Measurements from ENCODE around the gene KCNG3. TPM values are rescaled to one million over a fixed set of nuclear protein-coding genes. Genes with fewer than 3 reads are reported as not detected.

KCNG3 gene
- total RNA-seq, 1 experiment from 2014 or later: 1.5 TPM

- intact Hi-C loops (cut with micrococcal nuclease): no loop called here
- Histone ChIP-seq H3K9me3 (ENCODE audit: control insufficient read depth in 1 of 2, insufficient read depth in 1 of 2, low read depth in 1 of 2, low read length in 2 of 2) (no peaks in the 10 kb centered on the region), H3K9ac (ENCODE audit: low read length) (no peak overlapping the region), H2AFZ (ENCODE audit: low read depth, low read length, poor library complexity, severe bottlenecking) (no peak overlapping the region), H3K27ac (ENCODE audit: low read depth, low read length) (no peak overlapping the region), H3K4me3 (replicated peaks in 1 of 2; ENCODE audit: low read depth in 1 of 2, low read length in 2 of 2) (no peak overlapping the region), H3K27me3 (ENCODE audit: insufficient read depth, low read length) (no peaks in the 10 kb centered on the region), H3K4me2 (ENCODE audit: low read length) (no peak overlapping the region), H3K36me3 (ENCODE audit: control insufficient read depth in 1 of 2, insufficient read depth in 2 of 2, low read length in 2 of 2) (no peaks in the 10 kb centered on the region), H3K4me1 (ENCODE audit: control insufficient read depth in 1 of 2, insufficient read depth in 2 of 2, low read length in 2 of 2) (peaks cover 0 to 7% of the 10 kb centered on the region in 2 experiments; a peak in 2 of 4 replicates), H3K79me2 (ENCODE audit: insufficient read depth, low read length) (no peaks in the 10 kb centered on the region), H4K20me1 (ENCODE audit: insufficient read depth) (no peaks in the 10 kb centered on the region), H3K9me2 (ENCODE audit: insufficient read depth) (no peaks in the 10 kb centered on the region; the same call in 1 of the 2 replicates)
- CTCF ChIA-PET: no interaction called here
- RAD21 ChIA-PET (ENCODE audit: low non-redundant PET in 1 of 2, low total read pairs in 2 of 2, uncharacterized antibody in 2 of 2, unreplicated experiment in 2 of 2): no interaction called here
- DNase-seq (ENCODE audit: low read depth, low spot score) (no peak), ATAC-seq (no peak)
- TF ChIP-seq CBX3 (IDR thresholded peaks at IDR 0.05; ENCODE audit: low read depth) (no peak), MAX (IDR thresholded peaks at IDR 0.05) (no peak), ZBTB33 (IDR thresholded peaks at IDR 0.05; ENCODE audit: extremely low read depth, insufficient replicate concordance, low read length) (no peak), CEBPB (IDR thresholded peaks at IDR 0.05; ENCODE audit: low read depth) (no peak), ZFX (IDR thresholded peaks at IDR 0.05) (no peak), ELF1 (IDR thresholded peaks at IDR 0.05; ENCODE audit: borderline replicate concordance, low read depth) (no peak), REST (IDR thresholded peaks at IDR 0.05; ENCODE audit: low read depth) (no peak), POLR2AphosphoS5 (IDR thresholded peaks at IDR 0.05; ENCODE audit: low read depth, low read length) (no peak), EZH2 (IDR thresholded peaks at IDR 0.05) (no peak), EZH2phosphoT487 (IDR thresholded peaks at IDR 0.05; ENCODE audit: borderline replicate concordance) (no peak)
- POLR2A ChIA-PET: no interaction called here
- no TSS peak for BruUV-seq (replicated peaks)
Measured at GRCh38 chr2:42436370-42436769, 57.4 kb downstream of the KCNG3 start.

Measured in HCT116 (cell line).